GM10266 (cell line): ENCODE data around the gene CD74.

Source experiments
- DNase-seq: peaks from one replicate; pipeline ENCODE4 v3.0.0; 2012; ENCODE audit errors: extremely low spot score
- CTCF ChIP-seq: IDR thresholded peaks from 2 replicates; pipeline ENCODE4 v1.5.1; 2012; ENCODE audit warnings: mild to moderate bottlenecking, low read depth; ENCODE audit not compliant: control insufficient read depth, insufficient read depth; ENCODE audit errors: missing control alignments

CD74 gene

GRCh38 chr5:150406723-150407095 lies 6.0 kb downstream of the CD74 start:
- TF ChIP-seq CTCF, result no peak
- no peak for DNase-seq

- TF ChIP-seq CTCF, result no peak
- DNase-seq, result no peak
Observed at GRCh38 chr5:150406103-150406722, 6.5 kb downstream of the CD74 start.

GRCh38 chr5:150404941-150405816 lies 7.5 kb downstream of the CD74 start:
- DNase-seq, result no peak
- no peak for TF ChIP-seq CTCF

GRCh38 chr5:150404535-150404934 lies 8.2 kb downstream of the CD74 start:
- no peak for TF ChIP-seq CTCF
- no peak for DNase-seq

GRCh38 chr5:150404121-150404520 lies 8.6 kb downstream of the CD74 start:
- DNase-seq, result no peak
- no peak for TF ChIP-seq CTCF

- no peak for DNase-seq
- no peak for TF ChIP-seq CTCF
Observed at GRCh38 chr5:150402901-150403342, 9.8 kb downstream of the CD74 start.

GRCh38 chr5:150402229-150402773 lies 10.4 kb downstream of the CD74 start:
- DNase-seq, result no peak
- no peak for TF ChIP-seq CTCF
